KBM-7 (cell line): ENCODE data around the gene MTARC1.
A peak's percentile ranks its signal among the peaks of the same experiment; 100 is the strongest.

Experiments
- DNase-seq: peaks from one replicate; pipeline ENCODE4 v3.0.0-alpha.2; 2015
- in situ Hi-C: fragments of 300-500 bp; cut with MboI; formaldehyde crosslinking; loops from 2 replicates; pipeline ENCODE4 v1.14.3; 2020; ENCODE audit warnings: low sequenced_read_pairs, low pct_unique_long_range_greater_than_20kb, mixed read lengths

MTARC1 gene

GRCh38 chr1:220798338-220798737 lies 11.6 kb downstream of the MTARC1 start:
- no peak for DNase-seq
- in situ Hi-C loops = no loop called here

- no peak for DNase-seq
- in situ Hi-C loops = loop anchor here (25.0 kb wide), 1 partner anchor 637 kb away; no protein-coding TSS in a partner anchor
Observed at GRCh38 chr1:220800262-220800661, 13.5 kb downstream of the MTARC1 start.

GRCh38 chr1:220803401-220804201 lies 16.9 kb downstream of the MTARC1 start:
- in situ Hi-C loops = loop anchor here (25.0 kb wide), 1 partner anchor 634 kb away; no protein-coding TSS in a partner anchor
- peak; percentile 70 for DNase-seq

- in situ Hi-C loops = loop anchor here (25.0 kb wide), 1 partner anchor 633 kb away; no protein-coding TSS in a partner anchor
- DNase-seq = no peak
Observed at GRCh38 chr1:220804202-220804586, 17.5 kb downstream of the MTARC1 start.

GRCh38 chr1:220806408-220806807 lies 19.7 kb downstream of the MTARC1 start:
- in situ Hi-C loops = loop anchor here (25.0 kb wide), 1 partner anchor 631 kb away; no protein-coding TSS in a partner anchor
- DNase-seq = no peak

GRCh38 chr1:220807726-220808125 lies 21.0 kb downstream of the MTARC1 start:
- in situ Hi-C loops = loop anchor here (25.0 kb wide), 1 partner anchor 630 kb away; no protein-coding TSS in a partner anchor
- DNase-seq = no peak

- in situ Hi-C loops = loop anchor here (25.0 kb wide), 1 partner anchor 629 kb away; no protein-coding TSS in a partner anchor
- DNase-seq = no peak
Observed at GRCh38 chr1:220808345-220809186, 21.9 kb downstream of the MTARC1 start.

- in situ Hi-C loops = loop anchor here (25.0 kb wide), 1 partner anchor 628 kb away; no protein-coding TSS in a partner anchor
- DNase-seq = no peak
Observed at GRCh38 chr1:220809187-220809550, 22.5 kb downstream of the MTARC1 start.

GRCh38 chr1:220809704-220810103 lies 23.0 kb downstream of the MTARC1 start:
- no peak for DNase-seq
- in situ Hi-C loops = loop anchor here (25.0 kb wide), 1 partner anchor 628 kb away; no protein-coding TSS in a partner anchor

- in situ Hi-C loops = loop anchor here (25.0 kb wide), 1 partner anchor 627 kb away; no protein-coding TSS in a partner anchor
- DNase-seq = peak; percentile 72
Observed at GRCh38 chr1:220810179-220810653, 23.5 kb downstream of the MTARC1 start.

GRCh38 chr1:220810963-220811362 lies 24.2 kb downstream of the MTARC1 start:
- in situ Hi-C loops = loop anchor here (25.0 kb wide), 1 partner anchor 626 kb away; no protein-coding TSS in a partner anchor
- peak; percentile 6 for DNase-seq

GRCh38 chr1:220811695-220812094 lies 25.0 kb downstream of the MTARC1 start:
- in situ Hi-C loops = loop anchor here (25.0 kb wide), 1 partner anchor 626 kb away; no protein-coding TSS in a partner anchor
- DNase-seq = no peak

GRCh38 chr1:220812308-220812707 lies 25.6 kb downstream of the MTARC1 start:
- in situ Hi-C loops = loop anchor here (25.0 kb wide), 1 partner anchor 625 kb away; no protein-coding TSS in a partner anchor
- DNase-seq = no peak

- in situ Hi-C loops = loop anchor here (25.0 kb wide), 1 partner anchor 624 kb away; no protein-coding TSS in a partner anchor
- peak; percentile 53 for DNase-seq
Observed at GRCh38 chr1:220813013-220813412, 26.3 kb downstream of the MTARC1 start.

- no peak for DNase-seq
- in situ Hi-C loops = loop anchor here (25.0 kb wide), 1 partner anchor 622 kb away; no protein-coding TSS in a partner anchor
Observed at GRCh38 chr1:220815409-220815808, 28.7 kb downstream of the MTARC1 start.

- in situ Hi-C loops = loop anchor here (25.0 kb wide), 1 partner anchor 619 kb away; no protein-coding TSS in a partner anchor
- no peak for DNase-seq
Observed at GRCh38 chr1:220817907-220818306, 31.2 kb downstream of the MTARC1 start.

- DNase-seq = no peak
Observed at GRCh38 chr1:220818421-220819173, 31.9 kb downstream of the MTARC1 start.

GRCh38 chr1:220819467-220820026 lies 32.8 kb downstream of the MTARC1 start:
- in situ Hi-C loops = loop anchor here (25.0 kb wide), 1 partner anchor 618 kb away; no protein-coding TSS in a partner anchor
- no peak for DNase-seq

More at GRCh38 chr1:220818421-220819173, 31.9 kb downstream of the MTARC1 start:
- in situ Hi-C loops = loop anchor here (25.0 kb wide), 1 partner anchor 619 kb away; no protein-coding TSS in a partner anchor
